Right hindlimb (tissue), 1 donor: Measurements from ENCODE around the gene SHKBP1.
"Not testable (repeated sequence)": the region's sequence is repeated elsewhere in the genome, so short reads cannot be mapped to it uniquely, and the experiment has no call there.

Experiments
- DNase-seq: peaks from one replicate; pipeline ENCODE4 v3.0.0-alpha.2; 2018

SHKBP1 gene

DNA sequence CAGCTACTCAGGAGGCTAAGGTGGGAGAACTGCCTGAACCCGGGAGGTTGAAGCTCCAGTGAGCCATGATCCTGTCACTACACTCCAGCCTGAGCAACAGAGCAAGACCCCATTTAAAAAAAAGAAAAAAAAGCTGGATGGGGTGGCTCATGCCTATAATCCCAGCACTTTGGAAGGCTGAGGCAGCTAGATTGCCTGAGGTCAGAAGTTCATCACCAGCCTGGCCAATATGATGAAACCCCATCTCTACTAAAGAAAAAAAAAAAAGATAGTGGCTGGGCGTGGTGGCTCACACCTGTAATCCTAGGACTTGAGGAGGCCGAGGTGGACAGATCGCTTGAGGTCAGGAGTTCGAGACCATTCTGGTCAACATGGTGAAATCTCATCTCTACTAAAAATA, 39.5 kb downstream of the SHKBP1 start:
- no peak for DNase-seq

DNA sequence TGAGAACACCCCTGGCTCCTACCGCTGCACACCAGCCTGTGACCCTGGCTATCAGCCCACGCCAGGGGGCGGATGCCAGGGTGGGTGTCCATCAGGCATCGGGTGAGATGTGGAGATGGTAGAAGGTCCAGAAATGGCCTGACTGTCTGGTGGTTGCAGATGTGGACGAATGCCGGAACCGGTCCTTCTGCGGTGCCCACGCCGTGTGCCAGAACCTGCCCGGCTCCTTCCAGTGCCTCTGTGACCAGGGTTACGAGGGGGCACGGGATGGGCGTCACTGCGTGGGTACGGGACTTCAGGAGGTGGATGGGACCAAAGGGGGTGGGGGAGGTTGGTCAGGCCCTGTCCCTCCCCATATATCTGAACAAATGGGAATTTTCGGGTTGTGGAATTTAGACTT, 40.3 kb downstream of the SHKBP1 start:
- no peak for DNase-seq

DNA sequence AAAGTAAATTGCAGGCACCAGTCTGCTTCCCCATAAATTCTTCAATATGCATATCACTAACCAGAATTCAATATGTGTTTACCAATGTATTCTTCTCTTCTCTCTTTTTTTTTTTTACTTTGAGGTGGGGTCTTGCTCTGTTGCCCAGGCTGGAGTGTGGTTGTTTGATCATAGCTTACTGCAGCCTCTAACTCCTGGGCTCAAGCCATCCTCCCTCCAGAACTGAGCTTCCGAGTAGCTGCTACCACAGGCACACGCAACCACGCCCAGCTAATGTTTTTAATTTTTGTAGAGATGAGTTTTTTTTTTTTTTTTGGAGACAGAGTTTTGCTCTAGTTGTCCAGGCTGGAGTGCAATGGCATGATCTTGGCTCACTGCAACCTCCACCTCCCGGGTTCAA, 41.3 kb downstream of the SHKBP1 start:
- DNase-seq, result no peak

DNA sequence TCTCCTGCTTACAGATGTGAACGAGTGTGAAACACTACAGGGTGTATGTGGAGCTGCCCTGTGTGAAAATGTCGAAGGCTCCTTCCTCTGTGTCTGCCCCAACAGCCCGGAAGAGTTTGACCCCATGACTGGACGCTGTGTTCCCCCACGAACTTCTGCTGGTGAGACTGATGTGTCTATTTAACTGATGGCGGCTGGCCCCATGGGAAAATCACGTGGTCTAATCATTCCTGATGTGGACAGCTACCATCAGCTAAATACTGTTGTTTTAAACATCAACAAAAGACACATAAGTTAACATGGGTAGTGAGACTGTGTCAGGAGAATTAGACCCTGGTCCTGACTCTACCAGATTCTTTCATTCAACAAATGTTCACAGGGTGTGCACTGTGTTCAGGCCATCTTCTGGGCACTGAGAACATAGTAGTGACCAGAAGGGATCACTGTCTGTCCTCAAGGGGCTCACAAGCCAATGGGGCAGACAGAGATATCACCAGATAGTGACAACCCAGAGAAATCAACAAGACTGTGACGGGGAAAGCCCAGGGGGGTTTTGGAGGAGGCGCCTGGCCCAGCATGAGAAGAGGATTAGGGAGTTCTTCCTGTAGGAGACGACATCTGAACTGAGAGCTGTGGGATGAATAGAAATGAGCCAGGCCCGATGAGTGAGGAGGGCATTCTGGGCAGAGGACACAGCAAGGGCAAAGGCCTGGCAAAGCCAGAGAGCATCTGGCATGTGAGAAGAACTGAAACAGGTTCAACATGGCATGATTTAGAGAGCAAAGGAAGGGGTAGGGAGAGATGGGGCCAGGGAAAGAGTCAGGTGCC, 42.9 kb downstream of the SHKBP1 start:
- no peak for DNase-seq

DNA sequence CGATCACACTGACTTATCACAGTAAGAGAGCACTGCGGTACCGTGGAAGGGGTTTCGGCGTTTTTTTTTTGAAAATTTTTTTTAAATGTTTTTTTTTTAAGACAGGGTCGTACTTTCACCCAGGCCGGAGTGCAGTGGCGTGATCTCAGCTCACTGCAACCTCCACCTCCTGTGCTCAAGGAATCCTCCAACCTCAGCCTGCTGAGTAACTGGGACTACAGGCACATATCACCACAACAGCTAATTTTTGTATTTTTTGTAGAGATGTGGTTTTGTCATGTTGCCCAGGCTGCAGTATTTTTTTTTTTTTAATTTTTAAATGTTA, 43.5 kb downstream of the SHKBP1 start:
- no peak for DNase-seq

DNA sequence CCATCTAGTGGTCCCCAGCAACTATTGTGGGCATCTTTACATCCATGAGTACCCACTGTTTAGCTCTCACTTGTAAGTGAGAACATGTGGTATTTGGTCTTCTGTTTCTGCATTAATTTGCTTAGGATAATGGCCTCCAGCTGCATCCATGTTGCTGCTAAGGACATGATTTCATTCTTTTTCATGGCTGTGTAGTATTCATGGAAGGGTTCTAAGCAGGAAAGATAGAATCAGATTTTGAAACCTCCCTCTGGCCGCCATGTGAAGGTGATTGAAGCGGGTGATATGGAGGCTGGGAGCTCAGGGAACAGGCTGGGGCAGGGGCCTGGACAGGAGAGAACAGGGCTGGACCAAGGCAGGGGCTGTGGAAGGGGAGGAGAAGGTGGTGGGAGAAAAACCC, 44.6 kb downstream of the SHKBP1 start:
- no peak for DNase-seq

DNA sequence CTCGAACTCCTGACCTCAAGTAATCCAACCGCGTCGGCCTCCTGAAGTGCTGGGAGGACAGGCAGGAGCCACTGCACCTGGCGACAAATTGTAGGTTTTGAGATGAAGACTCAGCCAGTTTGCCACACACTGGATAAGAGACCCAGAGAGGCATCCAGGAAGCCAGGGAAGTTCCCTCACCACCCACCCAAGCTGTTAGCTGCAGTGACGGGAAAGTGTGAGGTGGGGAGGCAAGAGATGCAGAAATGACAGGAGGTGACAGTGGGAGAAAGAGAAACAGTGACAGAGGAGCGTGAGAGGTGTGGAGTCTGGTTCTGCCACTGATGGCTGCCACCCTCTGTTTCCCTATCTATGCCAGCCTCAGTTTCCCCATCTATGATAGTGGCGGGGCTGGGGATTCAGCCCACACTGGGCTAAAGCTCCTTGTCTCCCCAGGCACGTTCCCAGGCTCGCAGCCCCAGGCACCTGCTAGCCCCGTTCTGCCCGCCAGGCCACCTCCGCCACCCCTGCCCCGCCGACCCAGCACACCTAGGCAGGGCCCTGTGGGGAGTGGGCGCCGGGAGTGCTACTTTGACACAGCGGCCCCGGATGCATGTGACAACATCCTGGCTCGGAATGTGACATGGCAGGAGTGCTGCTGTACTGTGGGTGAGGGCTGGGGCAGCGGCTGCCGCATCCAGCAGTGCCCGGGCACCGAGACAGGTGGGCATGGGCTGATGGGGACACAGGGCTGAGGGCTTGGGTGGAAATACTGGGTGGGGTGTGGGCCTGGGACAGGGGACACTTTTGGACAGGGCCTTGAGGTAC, 45.5 kb downstream of the SHKBP1 start:
- no peak for DNase-seq

DNA sequence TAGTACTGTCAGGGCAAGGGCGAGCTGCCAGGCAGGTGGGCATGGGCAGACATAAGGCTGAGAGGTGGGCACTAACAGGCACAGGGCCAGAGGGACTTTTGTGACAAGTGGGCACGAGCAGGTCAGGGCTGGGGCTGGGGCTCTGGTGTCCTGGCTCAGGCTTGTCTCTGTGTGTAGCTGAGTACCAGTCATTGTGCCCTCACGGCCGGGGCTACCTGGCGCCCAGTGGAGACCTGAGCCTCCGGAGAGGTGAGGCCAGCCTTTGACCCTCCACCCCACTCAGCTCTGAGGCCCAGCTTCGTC, 46.1 kb downstream of the SHKBP1 start:
- no peak for DNase-seq

DNA sequence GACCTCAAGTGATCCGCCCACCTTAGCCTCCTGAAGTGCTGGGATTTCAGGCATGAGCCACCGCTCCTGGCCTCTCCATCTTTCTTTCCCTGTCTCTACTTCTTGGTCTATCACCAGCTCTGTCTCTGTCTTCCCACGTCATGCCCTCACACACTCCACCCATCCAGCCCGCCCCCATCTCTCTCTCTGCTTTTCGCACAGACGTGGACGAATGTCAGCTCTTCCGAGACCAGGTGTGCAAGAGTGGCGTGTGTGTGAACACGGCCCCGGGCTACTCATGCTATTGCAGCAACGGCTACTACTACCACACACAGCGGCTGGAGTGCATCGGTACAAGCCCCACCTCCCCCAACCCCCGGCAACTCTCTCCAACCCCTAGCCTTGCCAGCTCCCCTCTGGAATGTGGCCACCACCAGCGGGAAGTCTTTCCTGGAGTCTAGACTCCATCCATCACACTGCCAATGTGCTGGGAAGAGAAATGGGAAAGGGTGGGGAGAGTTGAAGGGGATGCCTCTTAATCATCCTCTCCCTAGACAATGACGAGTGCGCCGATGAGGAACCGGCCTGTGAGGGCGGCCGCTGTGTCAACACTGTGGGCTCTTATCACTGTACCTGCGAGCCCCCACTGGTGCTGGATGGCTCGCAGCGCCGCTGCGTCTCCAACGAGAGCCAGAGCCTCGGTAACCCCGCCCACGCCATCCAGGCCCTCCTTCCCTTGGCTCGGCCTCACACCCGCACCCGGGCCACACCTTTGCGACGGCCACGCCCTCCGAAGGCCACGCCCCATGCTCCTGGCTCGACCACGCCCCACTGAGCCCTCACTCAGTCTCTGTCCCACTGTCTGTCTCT, 47.0 kb downstream of the SHKBP1 start:
- DNase-seq, result no peak

DNA sequence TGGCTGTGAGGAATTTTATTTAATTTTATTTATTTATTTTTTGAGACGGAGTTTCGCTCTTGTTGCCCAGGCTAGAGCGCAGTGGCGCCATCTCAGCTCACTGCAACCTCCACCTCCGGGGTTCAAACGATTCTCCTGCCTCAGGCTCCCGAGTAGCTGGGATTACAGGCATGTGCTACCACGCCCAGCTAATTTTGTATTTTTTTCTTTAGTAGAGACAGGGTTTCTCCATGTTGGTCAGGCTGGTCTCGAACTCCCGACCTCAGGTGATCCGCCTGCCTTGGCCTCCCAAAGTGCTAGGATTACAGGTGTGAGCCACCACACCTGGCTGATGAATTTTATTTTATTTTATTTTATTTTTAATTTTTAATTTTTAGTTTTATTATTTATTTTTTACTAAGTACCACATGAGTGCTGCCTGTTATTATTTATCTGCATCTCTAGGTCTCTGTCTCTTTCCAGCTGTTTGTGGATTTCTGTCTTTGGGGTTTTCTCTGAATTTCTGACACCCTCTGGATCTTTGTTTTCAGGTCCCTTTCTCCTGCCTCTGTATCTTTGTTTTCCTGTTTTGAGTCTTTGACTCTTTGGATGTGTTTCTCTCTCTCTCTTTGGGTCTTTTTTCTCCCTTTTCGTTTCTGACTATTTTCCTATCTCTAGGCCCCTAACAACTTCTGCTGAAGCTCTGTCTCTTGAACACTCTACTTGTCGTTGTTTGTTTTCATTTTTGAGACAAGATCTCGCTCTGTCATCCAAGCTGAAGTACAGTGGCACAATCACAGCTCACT, 47.9 kb downstream of the SHKBP1 start:
- DNase-seq, result not testable (repeated sequence)

DNA sequence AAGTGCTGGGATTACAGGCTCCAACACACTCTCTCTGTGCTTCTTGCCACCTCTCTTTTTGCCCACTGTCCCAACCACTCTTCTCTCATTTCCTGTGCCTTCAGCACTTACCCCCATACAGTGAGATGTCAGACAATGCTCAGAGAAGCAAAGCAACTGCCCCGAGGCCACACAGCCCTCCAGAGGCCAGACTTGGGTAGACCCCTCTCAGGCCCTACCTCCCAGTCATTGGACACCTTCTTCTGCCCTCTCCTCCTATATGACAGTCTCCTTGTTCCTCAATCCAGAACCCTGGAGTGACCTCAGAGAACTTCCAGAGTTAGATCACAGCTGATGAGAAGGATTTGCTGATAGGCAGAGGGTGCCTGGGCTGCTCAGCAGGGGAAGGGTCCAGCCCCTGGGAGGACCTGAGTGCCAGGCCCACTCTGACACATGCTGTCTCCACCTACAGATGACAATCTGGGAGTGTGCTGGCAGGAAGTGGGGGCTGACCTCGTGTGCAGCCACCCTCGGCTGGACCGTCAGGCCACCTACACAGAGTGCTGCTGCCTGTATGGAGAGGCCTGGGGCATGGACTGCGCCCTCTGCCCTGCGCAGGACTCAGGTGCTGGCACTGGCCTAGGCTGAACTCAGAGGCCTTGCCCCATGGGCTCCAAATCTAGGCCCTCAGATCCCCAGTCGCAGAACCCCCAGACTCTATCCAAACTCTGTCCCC, 48.9 kb downstream of the SHKBP1 start:
- DNase-seq, result no peak

DNA sequence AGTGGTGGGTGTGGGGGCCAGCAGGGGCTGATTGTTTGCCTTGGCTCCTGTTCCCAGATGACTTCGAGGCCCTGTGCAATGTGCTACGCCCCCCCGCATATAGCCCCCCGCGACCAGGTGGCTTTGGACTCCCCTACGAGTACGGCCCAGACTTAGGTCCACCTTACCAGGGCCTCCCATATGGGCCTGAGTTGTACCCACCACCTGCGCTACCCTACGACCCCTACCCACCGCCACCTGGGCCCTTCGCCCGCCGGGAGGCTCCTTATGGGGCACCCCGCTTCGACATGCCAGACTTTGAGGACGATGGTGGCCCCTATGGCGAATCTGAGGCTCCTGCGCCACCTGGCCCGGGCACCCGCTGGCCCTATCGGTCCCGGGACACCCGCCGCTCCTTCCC, 50.2 kb downstream of the SHKBP1 start:
- DNase-seq, result no peak

DNA sequence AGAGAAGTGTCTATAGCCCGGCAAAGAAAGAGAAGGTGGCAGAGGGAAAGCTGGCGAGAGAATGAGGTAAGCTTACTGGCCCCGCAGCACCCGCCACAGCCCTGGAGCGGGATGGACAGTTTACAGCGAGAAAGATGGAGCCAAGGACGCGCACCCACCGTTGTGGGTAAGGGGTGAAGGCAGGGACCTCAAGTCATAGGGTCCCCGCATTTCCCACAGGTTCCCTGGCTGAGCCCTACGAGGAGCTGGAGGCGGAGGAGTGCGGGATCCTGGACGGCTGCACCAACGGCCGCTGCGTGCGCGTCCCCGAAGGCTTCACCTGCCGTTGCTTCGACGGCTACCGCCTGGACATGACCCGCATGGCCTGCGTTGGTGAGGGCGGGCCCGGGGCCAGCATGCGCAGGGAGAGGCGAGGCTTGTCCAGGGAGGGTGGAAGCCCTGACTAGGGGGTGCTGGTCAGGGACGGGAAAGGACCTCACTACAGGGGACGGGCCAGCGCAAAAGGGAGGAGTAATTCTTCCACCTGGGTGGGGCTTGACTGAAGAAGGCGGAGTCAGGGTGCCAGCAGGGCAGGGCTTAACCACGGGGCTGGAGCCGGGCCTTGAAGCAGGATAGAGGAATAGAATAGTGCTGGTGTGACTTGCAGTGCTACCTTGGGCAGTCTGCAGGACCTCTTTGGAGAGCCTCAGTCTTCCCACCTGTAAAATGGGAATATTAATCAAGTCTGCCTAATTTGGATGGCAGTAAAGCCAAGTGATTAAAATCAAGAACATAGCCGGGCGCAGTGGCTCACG, 51.0 kb downstream of the SHKBP1 start:
- DNase-seq, result no peak

DNA sequence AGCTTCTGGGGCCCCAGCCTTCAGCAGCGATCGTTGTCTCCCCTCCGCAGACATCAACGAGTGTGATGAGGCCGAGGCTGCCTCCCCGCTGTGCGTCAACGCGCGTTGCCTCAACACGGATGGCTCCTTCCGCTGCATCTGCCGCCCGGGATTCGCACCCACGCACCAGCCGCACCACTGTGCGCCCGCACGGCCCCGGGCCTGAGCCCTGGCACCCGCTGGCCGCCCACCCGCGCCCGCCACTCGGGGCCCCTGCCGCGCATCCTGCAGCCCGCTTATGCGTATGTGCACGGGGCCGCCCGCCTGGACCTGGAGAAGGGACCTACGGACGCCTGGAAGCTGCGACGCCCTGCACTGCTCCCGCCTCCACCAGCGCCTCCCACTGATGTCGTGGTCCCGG, 52.7 kb downstream of the SHKBP1 start:
- no peak for DNase-seq

DNA sequence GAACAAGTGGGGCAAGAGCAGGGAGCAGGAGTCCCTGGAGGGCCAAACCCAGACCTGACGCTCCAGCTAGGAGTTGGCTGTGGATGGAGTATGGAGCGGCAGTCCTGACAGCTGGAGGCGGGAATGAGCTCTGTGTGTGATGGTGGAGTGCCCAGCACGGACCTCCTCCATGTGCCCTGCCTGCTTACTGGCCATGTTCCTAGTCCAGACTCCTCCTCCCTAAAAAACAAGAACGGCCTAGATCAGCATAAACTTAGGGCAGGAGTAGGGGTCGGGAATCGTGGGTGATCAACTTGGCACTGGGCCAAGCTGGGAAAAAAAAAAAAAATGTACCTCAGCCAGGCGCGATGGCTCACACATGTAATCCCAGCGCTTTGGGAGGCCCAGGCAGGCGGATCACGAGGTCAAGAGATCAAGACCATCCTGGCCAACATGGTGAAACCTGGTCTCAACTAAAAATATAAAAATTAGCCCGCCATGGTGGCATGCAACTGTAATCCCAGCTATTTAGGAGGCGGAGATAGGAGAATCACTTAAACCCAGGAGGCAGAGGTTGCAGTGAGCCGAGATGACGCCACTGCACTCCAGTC, 54.0 kb downstream of the SHKBP1 start:
- DNase-seq, result no peak

DNA sequence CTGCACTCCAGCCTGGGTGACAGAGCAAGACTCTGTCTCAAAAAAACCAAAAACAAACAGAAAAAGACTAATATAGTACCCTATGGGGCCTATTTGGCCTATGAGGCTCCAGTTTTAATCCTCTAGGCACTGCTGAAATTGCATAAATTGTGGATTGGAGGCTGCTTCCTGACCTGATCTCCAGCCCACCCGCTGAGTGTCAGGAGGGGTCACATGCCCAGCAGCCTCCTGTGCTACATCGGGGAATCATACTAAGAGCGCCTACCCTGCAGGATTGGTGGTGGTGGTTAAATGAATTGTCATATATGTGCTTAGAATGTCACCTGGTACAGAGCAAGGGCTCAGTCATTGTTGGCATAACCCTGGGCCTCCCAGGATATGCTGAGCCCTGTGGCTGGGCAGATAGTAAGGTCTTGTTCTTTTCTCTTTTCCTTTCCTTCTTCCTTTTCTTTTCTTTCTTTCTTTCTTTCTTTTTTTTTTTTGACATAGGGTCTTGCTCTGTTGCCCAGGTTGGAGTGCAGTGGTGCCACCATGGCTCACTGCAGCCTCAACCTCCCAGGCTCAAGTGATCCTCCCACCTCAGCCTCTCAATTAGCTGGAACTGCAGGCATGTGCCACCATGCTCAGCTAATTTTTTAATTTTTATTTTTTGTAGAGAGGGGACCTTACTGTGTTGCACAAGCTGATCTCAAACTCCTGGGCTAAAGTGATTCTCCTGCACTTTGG, 55.8 kb downstream of the SHKBP1 start:
- DNase-seq, result no peak

DNA sequence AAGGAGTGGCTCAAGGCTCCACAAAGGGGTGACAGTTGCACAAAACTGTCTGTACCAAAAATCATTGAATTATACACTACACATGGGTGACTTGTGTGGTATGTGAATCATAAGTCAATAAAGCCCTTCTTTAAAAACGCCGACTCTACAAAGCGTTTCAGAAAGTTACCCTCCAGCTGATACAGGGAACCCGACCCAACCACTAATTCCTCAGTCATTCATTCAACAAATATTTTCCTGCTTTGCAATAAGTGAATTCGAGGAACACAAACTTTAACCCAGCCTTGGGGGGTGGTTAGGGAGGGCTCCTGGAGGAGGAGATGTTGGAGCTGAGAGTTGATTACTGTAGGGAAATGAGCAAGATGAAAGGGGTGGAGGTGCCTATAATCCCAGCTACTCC, 56.5 kb downstream of the SHKBP1 start:
- no peak for DNase-seq

DNA sequence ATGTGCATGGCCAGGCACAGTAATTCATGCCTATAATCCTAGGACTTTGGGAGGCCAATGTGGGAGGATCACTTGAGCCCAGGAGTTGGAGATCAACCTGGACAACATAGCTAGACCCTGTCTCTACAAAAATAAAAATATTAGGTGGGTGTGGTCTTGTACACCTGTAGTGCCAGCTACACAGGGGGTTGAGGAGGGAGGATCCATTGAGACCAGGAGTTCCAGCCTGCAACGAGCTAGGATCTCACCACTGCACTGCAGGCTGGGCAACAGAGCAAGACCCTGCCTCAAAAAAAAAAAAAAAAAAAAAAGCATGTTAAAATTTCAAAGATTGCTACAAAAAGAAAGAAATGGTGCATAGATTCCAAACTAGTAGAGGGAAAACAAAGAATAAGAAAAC, 61.7 kb downstream of the SHKBP1 start:
- DNase-seq, result no peak

DNA sequence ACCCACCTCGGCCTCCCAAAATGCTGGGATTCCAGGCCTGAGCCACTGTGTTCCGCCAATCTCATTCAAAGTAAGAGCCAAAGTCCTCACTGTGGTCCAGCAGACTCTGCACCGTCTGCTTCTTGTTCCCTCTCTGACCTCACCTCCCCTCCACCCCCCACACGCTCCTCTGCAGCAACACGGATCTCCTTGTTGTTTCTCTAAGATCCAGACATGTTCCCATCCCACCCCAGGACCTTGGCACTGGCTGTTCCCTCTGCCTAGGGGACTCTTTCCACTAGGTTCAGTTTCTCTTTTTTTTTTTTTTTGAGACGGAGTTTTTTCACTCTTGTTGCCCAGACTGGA, 62.9 kb downstream of the SHKBP1 start:
- DNase-seq, result no peak

DNA sequence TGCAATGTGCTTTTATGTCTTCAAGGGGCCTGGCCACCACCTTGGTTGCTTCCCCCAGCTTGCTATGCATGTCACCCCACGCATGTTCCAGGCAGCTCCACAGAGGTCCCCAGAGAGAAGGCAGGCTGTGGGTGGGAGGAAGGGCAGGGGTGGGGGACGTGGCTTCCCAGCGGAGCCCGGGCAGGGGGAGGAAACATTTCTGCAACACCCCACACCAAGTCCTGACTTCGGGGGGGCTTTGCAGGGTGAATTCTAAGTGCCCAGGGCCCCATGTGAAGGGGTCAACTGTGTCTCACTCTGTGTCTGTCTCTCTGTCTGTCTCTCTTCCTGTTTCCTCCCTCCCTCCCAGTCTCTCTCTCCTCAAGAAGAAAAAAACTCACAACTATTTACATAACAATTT, 64.1 kb downstream of the SHKBP1 start:
- DNase-seq, result no peak
